SH-SY5Y (cell line): ENCODE results near the gene EPB41L4B.

Experiments used
- GATA2 ChIP-seq: IDR thresholded peaks from 2 replicates; pipeline ENCODE4 v1.6.1; 2011; ENCODE audit warnings: mild to moderate bottlenecking, low read depth, low read length
- GATA3 ChIP-seq: IDR thresholded peaks from 2 replicates; pipeline ENCODE4 v1.6.1; 2011; ENCODE audit warnings: low read depth, mild to moderate bottlenecking, low read length, moderate library complexity

DNA sequence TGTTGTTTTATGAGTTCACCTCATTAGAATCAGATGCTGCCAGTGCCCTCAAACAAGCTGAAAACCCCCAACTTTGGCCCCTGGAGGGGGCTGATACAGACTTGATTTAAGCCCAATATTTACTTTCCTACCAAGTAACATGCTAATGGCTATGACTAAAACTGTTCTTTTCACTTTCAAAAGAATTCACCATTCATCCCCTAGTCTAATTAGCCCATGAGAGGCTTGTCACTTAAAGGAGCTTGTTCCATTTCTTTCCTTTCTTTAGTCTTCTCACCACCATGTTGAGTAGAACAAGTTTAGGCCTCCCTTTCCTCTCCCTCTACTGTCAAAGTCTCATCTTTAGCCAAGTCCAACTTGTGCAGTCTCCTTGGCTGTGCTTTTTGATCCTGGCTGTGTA is 50.4 kb downstream of the EPB41L4B start:
- no peak for TF ChIP-seq GATA2
- TF ChIP-seq GATA3 = no peak
